ENCODE results near the gene TBATA.

Gene TBATA

DNA sequence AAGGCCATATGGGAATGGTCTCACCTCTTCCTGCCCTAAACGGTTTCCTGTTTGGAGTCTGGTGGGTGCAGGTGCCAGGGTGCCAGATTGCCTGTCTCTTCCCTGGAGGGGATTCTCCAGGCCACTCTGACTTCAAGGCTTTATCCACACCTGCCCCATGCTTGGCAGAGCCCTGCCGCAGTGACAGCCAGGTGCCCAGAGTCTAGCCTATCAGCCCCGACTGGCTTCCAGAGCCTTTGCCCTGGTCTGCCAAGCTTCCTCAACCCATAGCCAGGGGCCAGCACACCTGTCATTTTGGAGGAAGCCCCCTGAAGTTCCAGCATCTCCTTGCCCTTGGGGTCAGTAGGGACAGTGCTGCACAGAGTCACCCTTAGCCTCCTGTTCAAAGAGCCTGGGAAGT, 21.6 kb downstream of the TBATA start:
- POLR2A ChIA-PET: interaction anchor here (0.6 kb wide), 1 partner anchor 10 kb away, joined by 3 read pairs; no protein-coding TSS in a partner anchor
- no peak for DNase-seq (ENCODE audit: extremely low spot score)
- TF ChIP-seq, protein P1, sequence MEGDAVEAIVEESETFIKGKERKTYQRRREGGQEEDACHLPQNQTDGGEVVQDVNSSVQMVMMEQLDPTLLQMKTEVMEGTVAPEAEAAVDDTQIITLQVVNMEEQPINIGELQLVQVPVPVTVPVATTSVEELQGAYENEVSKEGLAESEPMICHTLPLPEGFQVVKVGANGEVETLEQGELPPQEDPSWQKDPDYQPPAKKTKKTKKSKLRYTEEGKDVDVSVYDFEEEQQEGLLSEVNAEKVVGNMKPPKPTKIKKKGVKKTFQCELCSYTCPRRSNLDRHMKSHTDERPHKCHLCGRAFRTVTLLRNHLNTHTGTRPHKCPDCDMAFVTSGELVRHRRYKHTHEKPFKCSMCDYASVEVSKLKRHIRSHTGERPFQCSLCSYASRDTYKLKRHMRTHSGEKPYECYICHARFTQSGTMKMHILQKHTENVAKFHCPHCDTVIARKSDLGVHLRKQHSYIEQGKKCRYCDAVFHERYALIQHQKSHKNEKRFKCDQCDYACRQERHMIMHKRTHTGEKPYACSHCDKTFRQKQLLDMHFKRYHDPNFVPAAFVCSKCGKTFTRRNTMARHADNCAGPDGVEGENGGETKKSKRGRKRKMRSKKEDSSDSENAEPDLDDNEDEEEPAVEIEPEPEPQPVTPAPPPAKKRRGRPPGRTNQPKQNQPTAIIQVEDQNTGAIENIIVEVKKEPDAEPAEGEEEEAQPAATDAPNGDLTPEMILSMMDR (IDR thresholded peaks at IDR 0.05; ENCODE audit: control extremely low read depth, extremely low read depth, low read depth, missing control alignments): no peak
- CTCF ChIA-PET: interaction anchor here (1.1 to 1.4 kb wide), 2 partner anchors 32 to 213 kb away, joined by 3 read pairs; no protein-coding TSS in a partner anchor

DNA sequence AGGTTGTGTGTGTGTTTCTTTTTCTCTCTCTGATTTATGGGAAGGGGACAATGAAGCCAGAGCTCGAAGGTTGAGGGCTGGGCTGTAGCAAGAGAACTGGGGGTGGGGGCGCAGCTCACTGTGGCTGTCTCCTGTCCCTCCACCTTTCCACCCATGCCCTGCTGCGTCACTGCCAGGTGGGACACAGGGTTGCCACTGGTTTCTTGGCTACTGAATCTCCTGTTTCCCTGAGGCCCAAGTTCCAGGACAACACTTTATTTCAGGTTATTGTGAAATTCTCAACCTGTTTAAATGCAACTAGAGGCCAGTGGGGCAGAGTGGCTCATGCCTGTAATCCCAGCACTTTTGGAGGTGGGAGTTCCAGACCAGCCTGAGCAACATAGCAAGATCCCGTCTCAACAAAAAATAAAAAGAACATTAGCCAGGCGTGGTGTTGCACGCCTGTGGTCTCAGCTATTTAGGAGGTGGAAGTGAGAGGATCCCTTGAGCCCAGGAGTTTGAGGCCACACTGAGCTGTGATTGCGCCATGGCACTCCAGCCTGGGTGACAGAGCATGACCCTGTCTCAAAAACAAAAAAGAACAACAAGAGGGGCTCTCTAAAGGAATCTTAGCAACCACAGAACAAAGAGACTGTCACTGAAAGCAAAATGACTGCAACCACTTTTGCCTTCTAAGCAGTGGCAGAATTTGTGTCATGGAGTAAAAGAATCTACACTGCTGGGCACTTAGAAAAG, 22.6 kb downstream of the TBATA start:
- CTCF ChIA-PET: interaction anchor here (1.1 to 6.7 kb wide), 3 partner anchors 31 to 213 kb away, joined by 3 to 93 read pairs (median 3); no protein-coding TSS in a partner anchor

DNA sequence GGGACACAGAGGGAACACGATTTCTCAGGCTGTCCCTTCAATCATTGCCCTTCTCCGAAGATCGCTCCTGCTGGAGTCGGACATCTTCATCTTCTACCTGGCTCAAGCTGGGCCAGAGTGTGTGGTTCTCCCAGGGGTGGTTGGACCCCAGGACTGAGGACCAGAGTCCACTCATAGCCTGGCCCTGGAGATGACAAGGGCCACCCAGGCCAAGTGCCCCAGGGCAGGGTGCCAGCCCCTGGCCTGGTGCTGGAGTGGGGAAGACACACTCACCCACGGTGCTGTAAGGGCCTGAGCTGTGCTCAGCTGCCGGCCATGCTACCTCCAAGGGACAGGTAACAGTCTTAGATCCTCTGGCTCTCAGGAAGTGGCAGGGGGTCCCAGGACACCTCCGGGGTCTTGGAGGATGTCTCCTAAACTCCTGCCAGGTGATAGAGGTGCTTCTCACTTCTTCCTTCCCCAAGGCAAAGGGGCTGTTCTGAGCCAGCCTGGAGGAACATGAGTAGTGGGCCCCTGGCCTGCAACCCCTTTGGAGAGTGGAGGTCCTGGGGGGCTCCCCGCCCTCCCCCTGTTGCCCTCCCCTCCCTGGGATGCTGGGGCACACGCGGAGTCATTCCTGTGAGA, 23.3 kb downstream of the TBATA start:
- CTCF ChIA-PET: interaction anchor here (1.3 to 6.7 kb wide), 4 partner anchors 9 to 301 kb away, joined by 4 to 93 read pairs (median 6); no protein-coding TSS in a partner anchor

More for the DNA sequence above, 22.6 kb downstream of the TBATA start:
- POLR2A ChIA-PET: no interaction called here
- TF ChIP-seq, protein P1 (IDR thresholded peaks at IDR 0.05; ENCODE audit: control extremely low read depth, extremely low read depth, low read depth, missing control alignments): no peak
- DNase-seq (ENCODE audit: extremely low spot score): no peak

DNA sequence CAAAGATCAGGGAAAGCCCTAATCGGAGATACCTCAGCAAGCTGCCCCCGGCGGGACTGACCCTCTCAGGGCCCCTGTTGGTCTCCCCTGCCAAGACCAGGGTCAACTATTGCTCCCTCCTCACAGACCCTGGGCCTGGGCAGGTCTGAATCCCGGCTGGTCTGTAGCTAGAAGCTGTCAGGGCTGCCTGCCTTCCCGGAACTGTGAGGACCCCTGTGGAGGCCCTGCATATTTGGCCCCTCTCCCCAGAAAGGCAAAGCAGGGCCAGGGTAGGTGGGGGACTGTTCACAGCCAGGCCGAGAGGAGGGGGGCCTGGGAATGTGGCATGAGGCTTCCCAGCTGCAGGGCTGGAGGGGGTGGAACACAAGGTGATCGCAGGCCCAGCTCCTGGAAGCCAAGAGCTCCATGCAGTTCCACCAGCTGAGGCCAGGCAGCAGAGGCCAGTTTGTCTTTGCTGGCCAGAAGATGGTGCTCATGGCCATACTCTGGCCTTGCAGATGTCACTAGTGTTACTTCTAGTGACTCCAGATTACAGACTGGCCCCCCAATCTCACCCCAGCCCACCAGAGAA, 24.1 kb downstream of the TBATA start:
- ChIA-PET POLR2A (no interaction called here), CTCF (interaction anchor here (0.6 to 6.7 kb wide), 7 partner anchors 10 to 300 kb away, joined by 3 to 93 read pairs (median 5); no protein-coding TSS in a partner anchor)
- DNase-seq (ENCODE audit: extremely low spot score): no peak
- TF ChIP-seq, protein P1 (IDR thresholded peaks at IDR 0.05; ENCODE audit: control extremely low read depth, extremely low read depth, low read depth, missing control alignments): no peak

More for the DNA sequence above, 23.3 kb downstream of the TBATA start:
- TF ChIP-seq, protein P1 (IDR thresholded peaks at IDR 0.05; ENCODE audit: control extremely low read depth, extremely low read depth, low read depth, missing control alignments): no peak
- POLR2A ChIA-PET: no interaction called here
- no peak for DNase-seq (ENCODE audit: extremely low spot score)

DNA sequence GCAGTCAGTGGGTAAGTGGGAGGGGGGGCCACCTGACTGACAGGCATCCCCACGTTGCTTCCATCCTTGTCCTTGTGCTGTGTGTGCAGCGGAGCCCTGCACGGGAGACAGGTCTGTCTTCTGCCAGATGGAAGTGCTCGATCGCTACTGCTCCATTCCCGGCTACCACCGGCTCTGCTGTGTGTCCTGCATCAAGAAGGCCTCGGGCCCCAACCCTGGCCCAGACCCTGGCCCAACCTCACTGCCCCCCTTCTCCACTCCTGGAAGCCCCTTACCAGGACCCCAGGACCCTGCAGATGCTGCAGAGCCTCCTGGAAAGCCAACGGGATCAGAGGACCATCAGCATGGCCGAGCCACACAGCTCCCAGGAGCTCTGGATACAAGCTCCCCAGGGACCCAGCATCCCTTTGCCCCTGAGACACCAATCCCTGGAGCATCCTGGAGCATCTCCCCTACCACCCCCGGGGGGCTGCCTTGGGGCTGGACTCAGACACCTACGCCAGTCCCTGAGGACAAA, 24.8 kb downstream of the TBATA start:
- POLR2A ChIA-PET: no interaction called here
- CTCF ChIA-PET: interaction anchor here (1.3 to 6.7 kb wide), 10 partner anchors 11 to 299 kb away, joined by 3 to 93 read pairs (median 6); no protein-coding TSS in a partner anchor
- DNase-seq (ENCODE audit: extremely low spot score): no peak
- TF ChIP-seq, protein P1 (IDR thresholded peaks at IDR 0.05; ENCODE audit: control extremely low read depth, extremely low read depth, low read depth, missing control alignments): no peak

DNA sequence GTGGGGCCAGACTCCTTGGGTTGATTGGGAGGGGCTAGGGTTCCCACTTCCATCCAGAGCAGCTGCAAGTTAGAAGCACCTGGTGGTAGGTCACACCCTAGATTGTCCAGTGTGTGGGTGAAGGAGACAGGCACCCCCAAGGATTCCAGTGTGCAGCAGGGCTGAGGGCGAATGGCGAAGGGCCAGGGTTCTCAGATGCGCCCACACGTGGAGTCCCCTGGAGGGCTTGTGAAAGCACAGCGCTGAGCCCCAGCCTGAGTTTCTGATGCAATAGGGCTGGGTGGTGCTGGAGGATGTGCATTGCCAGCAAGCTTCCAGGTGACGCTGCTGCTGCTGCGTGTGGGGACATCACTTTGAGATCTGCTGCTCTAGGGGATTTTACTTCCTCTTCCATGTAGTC, 25.4 kb downstream of the TBATA start:
- ChIA-PET CTCF (interaction anchor here (0.6 to 6.7 kb wide), 14 partner anchors 11 to 298 kb away, joined by 3 to 93 read pairs (median 4); no protein-coding TSS in a partner anchor), POLR2A (no interaction called here)
- no peak for DNase-seq (ENCODE audit: extremely low spot score)
- TF ChIP-seq, protein P1 (IDR thresholded peaks at IDR 0.05; ENCODE audit: control extremely low read depth, extremely low read depth, low read depth, missing control alignments): no peak

All from GM10248 (cell line).